CD14-positive monocyte (primary cell): ENCODE data around the gene ATE1. TPM values are rescaled to one million over a fixed set of nuclear protein-coding genes. Genes with fewer than 3 reads are reported as not detected.

Experiments
- DNase-seq, 3 donors: peaks; one replicate each; pipeline ENCODE4 v3.0.0-alpha.2; 2011 to 2022
- H2AFZ ChIP-seq: 2 replicates; pipeline ENCODE4 v1.6.0; 2012; ENCODE audit warnings: mild to moderate bottlenecking, low read depth, low read length, inconsistent platforms; ENCODE audit not compliant: insufficient read depth, poor library complexity, severe bottlenecking
- H3K27ac ChIP-seq, 2 donors: 1 replicate in 1 of 2; 2 replicates in 1 of 2; pipeline ENCODE4 v1.5.1; 2012 to 2013; ENCODE audit warnings: low read length in 2 of 2, control low read depth in 1 of 2, inconsistent platforms in 1 of 2, low read depth in 1 of 2, mild to moderate bottlenecking in 1 of 2
- H3K27me3 ChIP-seq, 2 donors: one replicate each; pipeline versions ENCODE4 v1.6.0 to v1.6.1; 2011 to 2013; ENCODE audit warnings: low read length in 2 of 2; ENCODE audit not compliant: control insufficient read depth in 2 of 2, insufficient read depth in 2 of 2
- H3K36me3 ChIP-seq, 2 donors: replicated peaks in 1 of 2; 1 replicate in 1 of 2; 2 replicates in 1 of 2; pipeline versions ENCODE4 v1.5.1 to v1.6.1; 2012 to 2013; ENCODE audit warnings: low read length in 2 of 2, control low read depth in 1 of 2, inconsistent platforms in 1 of 2, mild to moderate bottlenecking in 1 of 2; ENCODE audit not compliant: insufficient read depth in 2 of 2, control insufficient read depth in 1 of 2
- H3K4me1 ChIP-seq, 2 donors: 1 replicate in 1 of 2; 2 replicates in 1 of 2; pipeline versions ENCODE4 v1.5.1 to v1.6.1; 2012 to 2013; ENCODE audit warnings: low read length in 2 of 2, control low read depth in 1 of 2, inconsistent platforms in 1 of 2, mild to moderate bottlenecking in 1 of 2, moderate library complexity in 1 of 2; ENCODE audit not compliant: insufficient read depth in 2 of 2, control insufficient read depth in 1 of 2
- H3K4me2 ChIP-seq: replicated peaks from 2 replicates; pipeline ENCODE3; 2012; ENCODE audit warnings: low read length, moderate library complexity, mild to moderate bottlenecking; ENCODE audit not compliant: poor library complexity, severe bottlenecking; ENCODE audit errors: extremely low read depth
- H3K4me3 ChIP-seq, 3 experiments: fragments of 200-600 bp in 1 of 3; sonication (generic) in 1 of 3; replicated peaks in 1 of 3; 1 replicate in 2 of 3; 2 replicates in 1 of 3; pipeline ENCODE4 v1.5.1; 2011 to 2013; ENCODE audit warnings: low read length in 3 of 3, mild to moderate bottlenecking in 3 of 3, control low read depth in 2 of 3, low read depth in 2 of 3, inconsistent platforms in 1 of 3, moderate library complexity in 1 of 3
- H3K79me2 ChIP-seq: 2 replicates; pipeline ENCODE4 v1.6.0; 2012; ENCODE audit warnings: mild to moderate bottlenecking, control low read depth, inconsistent platforms, low read length, moderate library complexity; ENCODE audit not compliant: insufficient read depth
- H3K9ac ChIP-seq: 2 replicates; pipeline ENCODE4 v1.6.0; 2017; ENCODE audit warnings: low read length, mild to moderate bottlenecking; ENCODE audit not compliant: insufficient read depth, poor library complexity, severe bottlenecking
- H3K9me3 ChIP-seq, 2 donors: replicated peaks in 1 of 2; 1 replicate in 1 of 2; 2 replicates in 1 of 2; pipeline versions ENCODE4 v1.5.1 to v1.6.1; 2012 to 2013; ENCODE audit warnings: low read length in 2 of 2, control low read depth in 1 of 2; ENCODE audit not compliant: control insufficient read depth in 1 of 2, insufficient read depth in 1 of 2
- H4K20me1 ChIP-seq: 2 replicates; pipeline ENCODE4 v1.6.0; 2012; ENCODE audit warnings: mild to moderate bottlenecking, low read length, control low read depth, moderate library complexity; ENCODE audit not compliant: insufficient read depth
- H3K27ac Mint-ChIP-seq, 7 donors: one replicate each; pipeline ENCODE4 v1.8.0; 2020; ENCODE audit warnings: mild to moderate bottlenecking in 7 of 7, mixed read lengths in 7 of 7, moderate library complexity in 6 of 7, inconsistent platforms in 2 of 7
- H3K27me3 Mint-ChIP-seq, 3 donors: one replicate each; pipeline ENCODE4 v1.8.0; 2021 to 2022; ENCODE audit warnings: low read depth in 3 of 3, mild to moderate bottlenecking in 3 of 3, mixed read lengths in 3 of 3, moderate library complexity in 3 of 3, inconsistent platforms in 1 of 3
- H3K36me3 Mint-ChIP-seq, 2 donors: one replicate each; pipeline ENCODE4 v1.8.0; 2020; ENCODE audit warnings: mixed read lengths in 2 of 2, inconsistent platforms in 1 of 2, mild to moderate bottlenecking in 1 of 2
- H3K4me1 Mint-ChIP-seq: one replicate; pipeline ENCODE4 v1.8.0; 2020; ENCODE audit warnings: mild to moderate bottlenecking, mixed read lengths
- H3K4me3 Mint-ChIP-seq, 2 donors: one replicate each; pipeline ENCODE4 v1.8.0; 2020; ENCODE audit warnings: mild to moderate bottlenecking in 2 of 2, mixed read lengths in 2 of 2, moderate library complexity in 1 of 2
- H3K9me3 Mint-ChIP-seq, 7 donors: one replicate each; pipeline ENCODE4 v1.8.0; 2020 to 2022; ENCODE audit warnings: mixed read lengths in 7 of 7, mild to moderate bottlenecking in 6 of 7, moderate library complexity in 6 of 7, inconsistent platforms in 2 of 7
- WGBS: methylation state at CpG from one replicate; pipeline ENCODE4 v1.1.5; 2013; ENCODE audit warnings: missing lambda C conversion rate; ENCODE audit not compliant: insufficient coverage; 5-methylcytosine and 5-hydroxymethylcytosine counted together
- intact Hi-C, 2 donors: fragments of 100-400 bp; cut with micrococcal nuclease; formaldehyde crosslinking; loops; one replicate each; pipeline versions ENCODE4 v1.15.0 to v1.15.1; 2023
- polyA plus RNA-seq, 3 donors: library from polyadenylated mRNA; depleted of rRNA in 1 of 3; unstranded in 2 of 3; stranded (reverse) in 1 of 3; fragments of 300-500 nt in 2 of 3; fragments of >200 nt in 1 of 3; fragmentation: Illumina TruSeq in 2 of 3; gene quantifications; 1 replicate in 2 of 3; 2 replicates in 1 of 3; pipeline ENCODE4 v1.2.3, GENCODE V29; 2012 to 2021
- TF ChIP-seq, protein P1 (sequence below): fragments of 200-600 bp; IDR thresholded peaks from one replicate; pipeline ENCODE4 v1.8.0; 2022; ENCODE audit warnings: antibody characterized with exemption, mild to moderate bottlenecking

ATE1 gene
- polyA plus RNA-seq, 3 donors, result 9.2 to 19.5 (median 15.8) TPM

DNA sequence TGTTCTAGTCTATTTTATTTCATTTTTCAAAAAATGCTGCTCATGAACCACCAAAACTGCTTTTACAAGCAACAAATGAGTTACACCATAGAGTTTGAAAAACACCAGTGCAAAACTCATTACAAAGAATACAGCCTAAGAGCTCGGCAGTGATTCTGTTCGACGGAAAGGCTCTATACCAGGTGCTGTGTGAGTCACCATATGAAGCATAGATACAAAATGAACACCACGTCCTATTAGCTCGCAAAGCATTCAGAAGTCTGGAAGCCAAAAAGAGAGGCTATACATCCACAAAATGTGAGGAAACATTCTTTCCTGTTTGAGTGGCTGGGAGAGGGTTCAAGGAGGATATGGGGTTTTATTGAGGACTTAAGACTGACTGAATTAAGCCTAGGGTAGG, 136.1 kb downstream of the ATE1 start:
- peaks cover 4 to 10% of the 10 kb centered on the region in 2 donors for H3K36me3 ChIP-seq
- no peak overlapping the region for H3K9ac ChIP-seq
- Mint-ChIP-seq H3K9me3 (peaks cover 2 to 5% (median 3%) of the 10 kb centered on the region in 7 donors), H3K27ac (no peak overlapping the region), H3K4me1 (no peaks in the 10 kb centered on the region), H3K27me3 (no peaks in the 10 kb centered on the region), H3K4me3 (no peak overlapping the region), H3K36me3 (peaks cover 27 to 30% of the 10 kb centered on the region in 2 donors)
- H4K20me1 ChIP-seq, result no peaks in the 10 kb centered on the region
- TF ChIP-seq, protein P1, sequence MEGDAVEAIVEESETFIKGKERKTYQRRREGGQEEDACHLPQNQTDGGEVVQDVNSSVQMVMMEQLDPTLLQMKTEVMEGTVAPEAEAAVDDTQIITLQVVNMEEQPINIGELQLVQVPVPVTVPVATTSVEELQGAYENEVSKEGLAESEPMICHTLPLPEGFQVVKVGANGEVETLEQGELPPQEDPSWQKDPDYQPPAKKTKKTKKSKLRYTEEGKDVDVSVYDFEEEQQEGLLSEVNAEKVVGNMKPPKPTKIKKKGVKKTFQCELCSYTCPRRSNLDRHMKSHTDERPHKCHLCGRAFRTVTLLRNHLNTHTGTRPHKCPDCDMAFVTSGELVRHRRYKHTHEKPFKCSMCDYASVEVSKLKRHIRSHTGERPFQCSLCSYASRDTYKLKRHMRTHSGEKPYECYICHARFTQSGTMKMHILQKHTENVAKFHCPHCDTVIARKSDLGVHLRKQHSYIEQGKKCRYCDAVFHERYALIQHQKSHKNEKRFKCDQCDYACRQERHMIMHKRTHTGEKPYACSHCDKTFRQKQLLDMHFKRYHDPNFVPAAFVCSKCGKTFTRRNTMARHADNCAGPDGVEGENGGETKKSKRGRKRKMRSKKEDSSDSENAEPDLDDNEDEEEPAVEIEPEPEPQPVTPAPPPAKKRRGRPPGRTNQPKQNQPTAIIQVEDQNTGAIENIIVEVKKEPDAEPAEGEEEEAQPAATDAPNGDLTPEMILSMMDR, result no peak
- DNase-seq, result no peak
- H3K4me2 ChIP-seq, result no peak overlapping the region
- peaks cover 0 to 3% of the 10 kb centered on the region in 2 donors for H3K9me3 ChIP-seq
- no peaks in the 10 kb centered on the region for H3K79me2 ChIP-seq
- H3K4me1 ChIP-seq, result no peaks in the 10 kb centered on the region
- whole genome bisulfite sequencing, result 100% methylated on average over 4 of the region's 5 CpGs
- no peak overlapping the region for H2AFZ ChIP-seq
- H3K27ac ChIP-seq, result no peak overlapping the region
- intact Hi-C loops, result no loop called here
- no peak overlapping the region for H3K4me3 ChIP-seq
- no peaks in the 10 kb centered on the region for H3K27me3 ChIP-seq

DNA sequence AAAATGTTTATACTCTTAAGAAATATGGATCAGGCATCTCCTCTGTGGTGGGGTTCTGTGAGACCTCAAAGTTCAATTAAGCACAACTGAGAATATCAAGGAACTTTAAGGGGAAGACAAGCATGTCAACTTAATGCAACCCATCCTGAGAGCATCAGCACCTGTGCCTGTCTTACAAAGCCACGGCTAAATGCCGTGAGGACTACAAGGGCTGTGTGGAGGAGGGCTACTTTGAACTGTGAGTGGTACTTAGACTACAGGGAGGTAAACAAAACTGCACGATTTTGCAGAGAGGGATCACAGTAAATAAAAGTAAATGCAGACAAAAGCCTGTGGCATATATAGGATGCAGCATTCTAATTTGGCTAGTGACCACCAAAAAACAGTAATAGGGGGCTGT, 139.1 kb downstream of the ATE1 start:
- WGBS, result 100% methylated on average over 3 of the region's 3 CpGs
- Histone ChIP-seq H3K9ac (no peak overlapping the region), H3K79me2 (no peaks in the 10 kb centered on the region), H3K36me3 (peaks cover 4 to 10% of the 10 kb centered on the region in 2 donors), H2AFZ (no peak overlapping the region), H3K4me1 (no peaks in the 10 kb centered on the region), H3K4me3 (no peak overlapping the region), H3K27me3 (no peaks in the 10 kb centered on the region), H3K4me2 (no peak overlapping the region), H3K27ac (no peak overlapping the region), H3K9me3 (peaks cover 0 to 3% of the 10 kb centered on the region in 2 donors), H4K20me1 (no peaks in the 10 kb centered on the region)
- no peak for DNase-seq
- Mint-ChIP-seq H3K9me3 (peaks cover 2 to 5% (median 3%) of the 10 kb centered on the region in 7 donors), H3K27me3 (no peaks in the 10 kb centered on the region), H3K27ac (no peak overlapping the region), H3K36me3 (peaks cover 17 to 34% of the 10 kb centered on the region in 2 donors), H3K4me3 (no peak overlapping the region), H3K4me1 (no peaks in the 10 kb centered on the region)
- TF ChIP-seq, protein P1, result no peak
- intact Hi-C loops, result no loop called here
